Measurements from ENCODE around the gene TAP1. TPM values are rescaled to one million over a fixed set of nuclear protein-coding genes. Genes with fewer than 3 reads are reported as not detected.
A peak's percentile ranks its signal among the peaks of the same experiment; 100 is the strongest.

Gene TAP1
- total RNA-seq, 2 experiments from 2014 or later: 91.5 to 93.9 TPM

DNA sequence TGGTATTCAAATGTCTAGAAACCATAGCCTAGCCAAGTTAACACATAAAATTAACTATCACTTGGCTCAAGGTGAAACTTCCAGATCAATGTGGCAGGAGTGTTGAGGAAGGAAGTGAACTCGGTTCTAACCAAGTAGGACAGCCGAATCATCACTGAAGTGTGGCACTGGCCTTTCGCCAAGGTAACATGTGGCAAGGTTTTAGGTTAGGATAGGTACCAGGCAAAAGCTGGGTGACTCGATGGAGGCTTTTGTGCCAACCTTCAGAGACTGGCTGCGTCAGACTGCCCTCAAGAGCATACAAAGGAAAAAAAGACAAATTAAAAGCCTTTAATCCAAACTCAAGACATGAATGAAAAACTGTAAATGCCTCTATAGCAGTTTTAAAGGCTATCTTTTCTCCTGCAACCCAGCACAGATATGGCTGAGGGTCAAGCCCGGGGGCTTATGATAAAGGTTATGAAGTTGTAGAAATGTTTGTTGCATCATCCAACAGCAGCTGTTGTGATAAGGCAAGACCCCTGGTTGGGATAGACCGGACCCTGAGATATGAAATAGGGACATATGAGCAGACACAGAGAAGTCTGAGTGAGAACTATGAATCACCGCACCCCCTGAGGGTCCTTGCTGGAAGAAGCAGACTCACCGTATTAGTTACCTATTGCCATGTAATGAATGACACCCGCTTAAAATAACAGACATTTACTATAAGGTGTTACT is 12.4 kb upstream of the TAP1 start:
- no peak for ATAC-seq (ENCODE audit: poor library complexity)
- no peaks in the 10 kb centered on the region for H3K9me3 ChIP-seq (ENCODE audit: control insufficient read depth in 1 of 2, insufficient read depth in 1 of 2, low read length in 2 of 2)
- H3K27ac Mint-ChIP-seq: peak overlapping the region; percentile 82

DNA sequence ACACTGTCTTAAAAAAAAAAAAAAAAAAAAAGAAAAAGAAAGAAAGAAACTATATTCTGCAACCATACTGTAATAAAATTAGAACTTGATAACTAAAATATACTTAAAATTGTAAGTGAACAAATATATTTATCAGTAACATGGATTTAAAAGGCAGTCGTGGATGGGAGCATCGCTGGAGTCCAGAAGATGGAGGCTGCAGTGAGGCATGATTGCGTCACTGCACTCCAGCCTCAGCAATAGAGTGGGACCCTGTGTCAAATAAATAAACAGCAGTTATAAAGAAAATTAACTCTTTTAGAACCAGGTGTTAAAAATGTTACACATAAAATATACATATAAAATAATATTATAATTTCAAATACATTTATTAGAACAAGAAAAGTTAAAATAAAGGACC is 9.2 kb upstream of the TAP1 start:
- H3K36me3 Mint-ChIP-seq (ENCODE audit: low read depth): peaks cover 39% of the 10 kb centered on the region
- peaks cover 31% of the 10 kb centered on the region for H3K4me1 ChIP-seq (ENCODE audit: insufficient read depth, low read length)
- no peaks in the 10 kb centered on the region for H3K9me3 Mint-ChIP-seq
- TF ChIP-seq, protein P1, sequence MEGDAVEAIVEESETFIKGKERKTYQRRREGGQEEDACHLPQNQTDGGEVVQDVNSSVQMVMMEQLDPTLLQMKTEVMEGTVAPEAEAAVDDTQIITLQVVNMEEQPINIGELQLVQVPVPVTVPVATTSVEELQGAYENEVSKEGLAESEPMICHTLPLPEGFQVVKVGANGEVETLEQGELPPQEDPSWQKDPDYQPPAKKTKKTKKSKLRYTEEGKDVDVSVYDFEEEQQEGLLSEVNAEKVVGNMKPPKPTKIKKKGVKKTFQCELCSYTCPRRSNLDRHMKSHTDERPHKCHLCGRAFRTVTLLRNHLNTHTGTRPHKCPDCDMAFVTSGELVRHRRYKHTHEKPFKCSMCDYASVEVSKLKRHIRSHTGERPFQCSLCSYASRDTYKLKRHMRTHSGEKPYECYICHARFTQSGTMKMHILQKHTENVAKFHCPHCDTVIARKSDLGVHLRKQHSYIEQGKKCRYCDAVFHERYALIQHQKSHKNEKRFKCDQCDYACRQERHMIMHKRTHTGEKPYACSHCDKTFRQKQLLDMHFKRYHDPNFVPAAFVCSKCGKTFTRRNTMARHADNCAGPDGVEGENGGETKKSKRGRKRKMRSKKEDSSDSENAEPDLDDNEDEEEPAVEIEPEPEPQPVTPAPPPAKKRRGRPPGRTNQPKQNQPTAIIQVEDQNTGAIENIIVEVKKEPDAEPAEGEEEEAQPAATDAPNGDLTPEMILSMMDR (IDR thresholded peaks at IDR 0.05): no peak
- H3K27ac ChIP-seq (ENCODE audit: low read depth in 1 of 2, low read length in 2 of 2): no peak overlapping the region
- H3K4me3 ChIP-seq (ENCODE audit: low read length): no peak overlapping the region
- H3K27me3 ChIP-seq (ENCODE audit: control insufficient read depth in 1 of 2, insufficient read depth in 2 of 2, low read length in 2 of 2): no peaks in the 10 kb centered on the region
- no peaks in the 10 kb centered on the region for H3K27me3 Mint-ChIP-seq
- no peak overlapping the region for H3K27ac Mint-ChIP-seq
- intact Hi-C loops (cut with DNase I, micrococcal nuclease): no loop called here
- POLR2A ChIA-PET: interaction anchor here (2.2 to 2.9 kb wide), 2 partner anchors 8 to 24 kb away, joined by 11 to 16 read pairs; partner anchors contain the start of genes PSMB9 and TAP2
- CTCF ChIA-PET: interaction anchor here (0.8 to 2.1 kb wide), 2 partner anchors 9 to 24 kb away, joined by 3 to 6 read pairs; partner anchors contain the start of genes PSMB9, TAP1 and TAP2
- no peak overlapping the region for H3K4me3 Mint-ChIP-seq
- H3K4me1 Mint-ChIP-seq (ENCODE audit: low read depth): peaks cover 39% of the 10 kb centered on the region
- ATAC-seq (ENCODE audit: poor library complexity): no peak
- peaks cover 37% of the 10 kb centered on the region for H3K36me3 ChIP-seq (ENCODE audit: insufficient read depth, low read length)
- no peak for DNase-seq
- H3K9me3 ChIP-seq (ENCODE audit: control insufficient read depth in 1 of 2, insufficient read depth in 1 of 2, low read length in 2 of 2): no peaks in the 10 kb centered on the region

More for the DNA sequence above, 12.4 kb upstream of the TAP1 start:
- Histone ChIP-seq H3K4me3 (ENCODE audit: low read length) (no peak overlapping the region), H3K27me3 (ENCODE audit: control insufficient read depth in 1 of 2, insufficient read depth in 2 of 2, low read length in 2 of 2) (no peaks in the 10 kb centered on the region), H3K4me1 (ENCODE audit: insufficient read depth, low read length) (peaks cover 20% of the 10 kb centered on the region), H3K36me3 (ENCODE audit: insufficient read depth, low read length) (peaks cover 5% of the 10 kb centered on the region), H3K27ac (ENCODE audit: low read depth in 1 of 2, low read length in 2 of 2) (no peak overlapping the region)
- intact Hi-C loops (cut with DNase I, micrococcal nuclease): loop anchor here (5.0 kb wide), 6 partner anchors 39 to 619 kb away; partner anchors contain the start of gene HLA-DRA (in 1 of the 2)
- no peaks in the 10 kb centered on the region for H3K27me3 Mint-ChIP-seq
- peaks cover 11% of the 10 kb centered on the region for H3K36me3 Mint-ChIP-seq (ENCODE audit: low read depth)
- ChIA-PET POLR2A (interaction anchor here (6.5 kb wide), 1 partner anchor 24 kb away, joined by 282 read pairs; the partner anchor contains the start of genes PSMB8 and TAP2), CTCF (interaction anchor here (0.6 to 10.2 kb wide), 3 partner anchors 11 to 26 kb away, joined by 3 to 186 read pairs (median 67); partner anchors contain the start of genes PSMB9, TAP1 and TAP2)
- H3K9me3 Mint-ChIP-seq: no peaks in the 10 kb centered on the region
- TF ChIP-seq, protein P1 (IDR thresholded peaks at IDR 0.05): no peak
- no peak for DNase-seq
- H3K4me1 Mint-ChIP-seq (ENCODE audit: low read depth): peaks cover 35% of the 10 kb centered on the region
- H3K4me3 Mint-ChIP-seq: no peak overlapping the region

DNA sequence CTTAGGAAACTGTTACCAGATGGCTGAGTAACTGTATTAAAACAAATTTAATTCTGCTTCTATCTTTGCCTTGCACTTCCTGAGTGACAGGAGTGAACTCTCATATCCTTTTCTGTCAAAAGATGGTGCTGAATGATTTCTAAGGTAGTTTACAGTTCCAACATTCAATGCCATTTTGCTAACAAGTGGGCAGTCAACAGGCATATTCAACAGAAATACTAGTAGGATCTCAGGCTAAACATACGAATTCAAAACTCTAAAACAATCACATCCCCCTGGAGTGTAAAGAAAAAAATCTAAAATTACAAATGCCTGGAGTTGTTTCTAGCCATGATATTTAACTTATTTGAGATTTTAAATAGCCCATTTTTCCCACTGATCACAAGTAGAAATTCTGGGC is 7.2 kb upstream of the TAP1 start:
- ChIA-PET POLR2A (interaction anchor here (9.3 kb wide), 1 partner anchor 19 kb away, joined by 901 read pairs; the partner anchor contains the start of genes PSMB8 and TAP2), CTCF (interaction anchor here (1.6 kb wide), 1 partner anchor 22 kb away, joined by 9 read pairs; the partner anchor contains the start of gene TAP2)
- Mint-ChIP-seq H3K36me3 (ENCODE audit: low read depth) (peaks cover 58% of the 10 kb centered on the region), H3K27ac (peak overlapping the region; percentile 43), H3K27me3 (no peaks in the 10 kb centered on the region), H3K9me3 (no peaks in the 10 kb centered on the region), H3K4me1 (ENCODE audit: low read depth) (peaks cover 36% of the 10 kb centered on the region), H3K4me3 (no peak overlapping the region)
- intact Hi-C loops (cut with DNase I, micrococcal nuclease): no loop called here
- Histone ChIP-seq H3K36me3 (ENCODE audit: insufficient read depth, low read length) (peaks cover 56% of the 10 kb centered on the region), H3K9me3 (ENCODE audit: control insufficient read depth in 1 of 2, insufficient read depth in 1 of 2, low read length in 2 of 2) (no peaks in the 10 kb centered on the region), H3K4me3 (ENCODE audit: low read length) (no peak overlapping the region), H3K27ac (ENCODE audit: low read depth in 1 of 2, low read length in 2 of 2) (peak overlapping the region in 1 of 2 donors; percentile 2), H3K27me3 (ENCODE audit: control insufficient read depth in 1 of 2, insufficient read depth in 2 of 2, low read length in 2 of 2) (no peaks in the 10 kb centered on the region), H3K4me1 (ENCODE audit: insufficient read depth, low read length) (peaks cover 32% of the 10 kb centered on the region)
- ATAC-seq (ENCODE audit: poor library complexity): no peak
- no peak for DNase-seq
- TF ChIP-seq, protein P1 (IDR thresholded peaks at IDR 0.05): no peak

Data from CD4-positive, alpha-beta T cell (primary cell).